CD4-positive, alpha-beta T cell treated with Interleukin-15 for 1 hour (primary cell): ENCODE measurements around the gene AOC1.

ENCODE experiments used
- DNase-seq: peaks from one replicate; pipeline ENCODE4 v3.0.0-alpha.2; 2020

The AOC1 gene

DNA sequence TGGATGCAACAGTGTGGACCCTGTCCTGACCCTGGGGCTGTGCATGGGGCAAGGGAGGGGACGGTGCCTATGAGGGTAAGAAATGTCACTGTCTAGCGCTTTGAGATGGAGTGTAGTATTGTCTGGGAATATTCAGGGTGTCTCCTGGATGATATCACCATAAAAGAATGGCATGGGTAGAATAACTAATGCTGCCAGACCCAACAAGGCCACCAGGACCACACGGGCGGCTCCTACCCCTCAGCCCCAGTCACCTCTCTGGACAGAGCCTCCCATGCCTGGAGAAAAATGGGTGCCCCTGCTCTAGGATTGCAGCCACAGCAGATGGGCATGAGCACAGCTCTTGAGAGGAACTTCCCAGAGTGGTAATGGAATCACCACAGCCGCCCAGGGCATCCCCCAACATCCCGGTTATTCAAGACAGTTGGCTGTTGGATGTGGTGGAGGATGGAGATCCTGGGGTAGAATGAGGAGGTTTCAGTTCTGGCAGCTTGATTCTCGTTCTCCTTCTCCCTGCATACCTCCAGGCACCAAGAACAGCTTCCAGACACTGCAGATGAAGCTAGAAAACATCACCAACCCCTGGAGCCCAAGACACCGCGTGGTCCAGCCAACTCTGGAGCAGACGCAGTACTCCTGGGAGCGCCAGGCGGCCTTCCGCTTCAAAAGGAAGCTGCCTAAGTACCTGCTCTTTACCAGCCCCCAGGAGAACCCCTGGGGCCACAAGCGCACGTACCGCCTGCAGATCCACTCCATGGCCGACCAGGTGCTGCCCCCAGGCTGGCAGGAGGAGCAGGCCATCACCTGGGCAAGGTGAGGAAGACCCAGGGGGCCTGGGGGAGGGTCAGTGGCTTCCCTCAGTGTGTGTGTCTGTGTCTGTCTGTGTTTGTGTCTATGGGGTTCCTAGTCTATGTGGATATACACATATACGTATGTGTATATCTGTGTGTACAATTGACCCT is 6.2 kb downstream of the AOC1 start:
- DNase-seq = no peak

DNA sequence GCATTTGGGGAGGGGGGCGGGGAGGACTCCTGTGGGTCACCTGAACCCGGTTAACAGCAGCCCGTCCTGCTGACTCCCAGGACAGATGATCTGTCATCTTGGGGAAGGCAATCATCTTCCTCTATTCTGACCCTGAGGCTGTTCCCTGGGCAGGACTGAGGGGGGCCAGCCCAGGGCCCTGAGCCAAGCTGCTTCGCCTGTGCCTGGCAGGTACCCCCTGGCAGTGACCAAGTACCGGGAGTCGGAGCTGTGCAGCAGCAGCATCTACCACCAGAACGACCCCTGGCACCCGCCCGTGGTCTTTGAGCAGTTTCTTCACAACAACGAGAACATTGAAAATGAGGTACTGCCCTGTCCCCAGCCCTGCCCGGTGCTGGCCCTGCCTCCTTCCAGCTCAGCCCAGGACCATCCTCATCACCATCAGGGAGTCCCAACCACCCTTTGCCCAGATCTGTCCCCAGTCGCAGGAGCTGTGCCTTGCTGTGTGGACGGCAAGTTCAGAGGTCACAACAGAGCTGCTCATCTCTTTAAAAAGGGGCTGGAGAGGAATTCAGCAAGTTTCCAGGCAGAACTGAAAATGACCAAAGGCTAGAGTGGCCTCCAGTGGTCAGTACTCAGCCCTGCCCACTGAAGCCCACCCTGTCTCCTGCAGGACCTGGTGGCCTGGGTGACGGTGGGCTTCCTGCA is 8.1 kb downstream of the AOC1 start:
- no peak for DNase-seq

DNA sequence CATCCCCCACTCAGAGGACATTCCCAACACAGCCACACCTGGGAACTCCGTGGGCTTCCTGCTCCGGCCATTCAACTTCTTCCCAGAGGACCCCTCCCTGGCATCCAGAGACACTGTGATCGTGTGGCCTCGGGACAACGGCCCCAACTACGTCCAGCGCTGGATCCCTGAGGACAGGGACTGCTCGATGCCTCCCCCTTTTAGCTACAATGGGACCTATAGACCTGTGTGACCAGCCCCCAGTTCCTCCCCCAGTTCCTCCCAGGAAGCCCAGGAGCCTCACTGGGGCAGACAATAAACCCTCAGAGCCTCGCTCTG is 8.6 kb downstream of the AOC1 start:
- DNase-seq = no peak

DNA sequence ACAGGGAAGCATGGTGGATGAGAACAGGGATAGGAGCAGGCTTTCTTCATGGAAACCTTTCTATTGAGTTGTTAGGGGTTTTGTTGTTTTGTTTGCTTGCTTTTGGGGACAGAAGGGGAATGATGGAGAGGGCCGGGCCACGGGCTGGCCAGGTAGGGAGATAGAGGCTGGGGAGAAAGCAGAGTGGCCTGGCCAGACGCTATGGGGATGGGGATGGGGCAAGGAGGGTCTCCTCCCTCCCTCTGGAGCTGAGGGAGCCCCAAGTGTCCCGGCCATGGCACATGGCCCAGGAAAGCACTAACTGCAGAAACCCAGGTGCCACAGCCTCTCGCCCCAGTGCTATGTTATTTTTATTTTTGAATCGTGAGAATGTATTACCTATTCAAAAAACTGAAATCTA is 10.0 kb downstream of the AOC1 start:
- DNase-seq = no peak

DNA sequence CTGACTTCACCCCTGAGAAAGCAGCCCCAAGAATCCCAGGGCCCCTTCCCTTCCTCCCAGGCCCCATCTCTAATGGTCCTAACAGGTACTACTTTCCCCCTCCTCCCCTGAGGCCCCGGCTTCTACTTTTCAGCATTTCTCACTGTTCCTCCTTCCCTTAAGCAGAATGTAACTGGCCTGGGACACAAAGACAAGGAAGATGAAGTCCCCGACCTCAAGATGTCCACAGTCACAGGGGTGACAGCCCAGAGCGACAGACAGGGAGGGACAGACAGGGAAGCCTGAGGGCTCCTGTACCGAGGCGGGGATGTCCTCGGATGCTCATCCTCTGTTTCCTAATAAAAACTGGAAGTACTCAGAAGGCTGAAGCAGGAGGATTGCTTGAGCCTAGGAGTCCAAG is 11.6 kb downstream of the AOC1 start:
- no peak for DNase-seq

DNA sequence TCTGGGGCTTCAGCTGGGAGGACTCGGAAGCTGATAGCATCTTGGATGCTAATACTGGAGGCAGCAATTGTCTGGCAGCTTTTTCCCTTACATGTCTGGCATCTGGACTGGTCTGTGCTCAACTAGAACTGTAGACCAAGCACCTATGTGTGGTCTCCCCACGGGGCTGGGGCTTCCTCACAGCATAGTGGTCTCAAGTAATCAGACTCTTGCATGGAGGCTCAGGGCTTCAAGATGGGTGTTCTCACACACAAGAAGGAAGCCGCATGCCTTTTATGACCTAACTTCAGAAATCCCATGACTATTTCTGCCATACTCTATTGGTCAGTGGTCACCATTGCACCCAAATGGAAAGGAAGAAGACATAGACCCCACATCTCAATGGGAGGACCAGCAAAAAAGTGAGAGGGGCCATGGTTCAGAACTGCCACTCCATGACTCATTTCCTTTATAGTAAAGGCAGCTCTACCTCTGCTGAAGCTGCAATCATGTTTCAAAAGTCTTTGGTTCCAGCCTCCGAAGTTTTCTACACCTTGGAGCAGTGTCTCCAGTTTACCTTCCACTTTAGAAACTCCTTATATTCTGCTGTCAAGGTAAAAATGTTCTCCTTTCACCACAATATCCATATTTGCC is 14.7 kb downstream of the AOC1 start:
- DNase-seq = no peak

DNA sequence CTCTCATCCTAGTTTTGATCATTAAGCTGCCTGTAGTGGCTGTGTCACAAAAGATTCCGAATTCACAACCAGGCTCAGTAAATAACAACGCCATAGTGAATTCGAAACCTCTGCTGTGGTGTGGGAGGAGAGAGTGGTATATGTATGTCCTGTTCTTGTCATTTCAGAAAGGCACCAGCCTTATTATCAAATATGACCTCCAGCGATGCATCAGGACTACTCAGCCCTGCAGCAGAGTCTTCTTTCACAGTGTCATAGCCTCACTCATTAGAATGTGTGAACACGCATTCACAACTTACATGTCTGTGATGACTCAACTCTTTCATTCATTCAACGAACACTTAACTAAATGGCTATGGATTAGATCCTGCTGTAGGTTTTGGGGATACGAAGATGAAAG is 15.3 kb downstream of the AOC1 start:
- DNase-seq = no peak

DNA sequence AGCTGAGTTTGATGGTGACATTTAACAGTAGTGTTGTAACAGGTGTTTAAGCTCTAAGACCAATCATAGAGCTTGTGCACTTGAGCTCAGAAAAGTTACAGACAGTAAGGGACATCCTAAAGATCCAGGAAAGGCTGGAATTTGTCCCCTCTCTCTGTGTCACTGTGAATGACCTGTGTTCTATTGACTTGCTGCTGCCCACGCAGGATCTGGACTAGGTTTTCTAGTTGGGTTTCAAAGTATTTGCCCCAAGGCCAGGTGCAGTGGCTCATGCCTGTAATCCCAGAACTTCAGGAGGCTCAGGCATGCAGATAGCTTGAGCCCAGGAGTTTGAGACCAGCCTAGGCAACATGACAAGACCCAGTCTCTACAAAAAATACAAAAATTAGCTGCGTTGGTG is 17.1 kb downstream of the AOC1 start:
- no peak for DNase-seq

DNA sequence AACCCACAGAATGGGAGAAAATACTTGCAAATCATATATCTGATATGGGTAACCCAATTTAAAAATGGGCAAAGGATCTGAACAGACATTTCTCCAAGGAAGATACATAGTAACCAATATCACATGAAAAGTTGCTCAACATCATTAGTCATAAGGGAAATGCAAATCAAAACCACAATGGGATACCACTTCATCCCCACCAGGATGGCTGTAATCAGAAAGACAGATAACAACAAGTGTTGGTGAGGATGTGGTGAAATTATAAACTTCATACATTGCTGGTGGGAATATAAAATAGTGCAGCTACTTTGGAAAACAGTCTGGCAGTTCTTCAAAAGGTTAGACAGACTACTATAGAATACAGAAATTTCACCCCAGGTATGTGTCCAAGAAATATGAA is 19.3 kb downstream of the AOC1 start:
- no peak for DNase-seq

DNA sequence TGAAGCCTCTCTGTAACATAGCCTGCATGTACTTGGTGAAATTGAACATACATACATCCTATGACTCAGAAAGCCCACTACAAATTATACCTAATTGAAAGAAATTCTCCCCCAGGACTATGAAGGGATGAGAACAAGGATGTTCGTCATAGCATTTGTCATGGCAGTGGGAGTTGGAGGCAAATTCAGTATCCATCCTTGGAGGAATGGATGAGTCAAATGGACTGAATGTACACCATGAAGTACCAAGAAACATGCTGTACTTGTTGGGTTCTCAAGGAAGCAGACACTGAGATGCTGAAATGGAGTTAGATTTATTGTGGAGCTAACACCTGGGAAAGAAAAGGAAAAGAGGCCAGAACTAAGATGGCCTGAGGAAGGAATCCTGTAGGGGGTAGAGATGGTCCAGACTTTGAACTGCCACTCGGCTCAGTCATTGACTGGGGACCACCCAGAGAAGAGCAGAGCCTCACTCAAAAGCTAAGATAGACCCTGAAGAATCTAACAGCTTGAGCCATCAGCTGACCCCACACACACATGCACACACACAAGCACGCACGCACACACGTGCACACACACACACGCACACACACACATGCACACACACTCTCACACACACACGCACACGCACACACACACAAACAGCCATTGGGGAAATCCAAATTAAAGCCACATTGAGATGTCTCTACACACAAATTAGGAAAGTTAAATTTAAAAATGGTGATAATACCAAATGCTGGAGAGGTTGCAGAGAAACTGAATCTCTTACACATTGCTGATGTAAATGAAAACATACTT is 22.3 kb downstream of the AOC1 start:
- DNase-seq = no peak

DNA sequence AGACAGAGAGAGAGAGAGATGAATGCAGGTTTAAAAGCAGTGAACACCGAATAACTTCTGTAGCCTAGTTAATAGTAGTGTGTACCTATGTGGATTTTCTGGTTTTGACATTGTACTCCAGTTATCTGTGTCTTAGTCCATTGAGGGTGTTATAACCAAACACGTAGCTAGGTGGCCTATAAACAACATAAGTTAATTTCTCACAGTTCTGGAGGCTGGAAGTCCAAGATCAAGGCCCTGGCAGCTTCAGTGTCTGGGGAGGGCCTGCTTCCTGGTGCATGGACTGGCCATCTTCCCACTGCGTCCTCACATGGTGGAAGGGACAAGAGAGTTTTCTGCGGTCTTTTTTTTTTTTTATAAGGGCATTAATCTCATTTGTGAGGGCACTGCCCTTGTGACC is 23.5 kb downstream of the AOC1 start:
- no peak for DNase-seq

DNA sequence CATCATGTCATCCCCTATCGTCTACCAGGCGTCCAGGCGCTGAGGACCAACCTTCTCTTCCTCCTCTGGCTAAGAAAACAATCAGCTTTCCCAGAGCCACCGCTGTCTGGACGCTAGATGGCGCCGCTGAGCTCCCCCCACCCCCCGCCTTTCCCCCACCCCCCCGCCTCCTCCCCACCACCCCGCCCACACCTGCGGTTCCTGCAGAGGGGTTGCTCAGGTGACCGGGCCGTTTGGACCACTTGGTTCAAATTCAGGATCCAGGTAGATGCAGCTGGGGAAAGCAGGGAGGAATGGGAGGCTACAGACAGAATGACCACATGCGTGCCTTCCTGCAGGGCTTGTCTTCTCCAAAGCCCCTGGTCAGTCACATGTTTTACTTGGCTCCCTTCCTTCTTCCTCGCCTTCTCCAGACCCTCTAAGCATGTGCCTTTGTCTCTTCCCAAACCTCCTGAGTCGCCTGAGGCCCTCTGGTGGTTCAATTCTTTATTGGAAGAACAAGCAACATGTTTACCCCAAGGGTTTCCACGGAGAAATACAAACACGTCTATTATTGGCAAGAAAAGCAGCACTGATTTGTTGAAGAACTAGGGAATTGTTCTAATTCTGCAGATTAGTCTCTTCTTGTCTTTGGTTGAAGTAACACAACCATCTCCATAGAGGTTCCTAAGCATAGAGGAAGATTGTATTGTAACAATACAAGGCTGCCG is 24.7 kb downstream of the AOC1 start:
- DNase-seq = peak; percentile 31

DNA sequence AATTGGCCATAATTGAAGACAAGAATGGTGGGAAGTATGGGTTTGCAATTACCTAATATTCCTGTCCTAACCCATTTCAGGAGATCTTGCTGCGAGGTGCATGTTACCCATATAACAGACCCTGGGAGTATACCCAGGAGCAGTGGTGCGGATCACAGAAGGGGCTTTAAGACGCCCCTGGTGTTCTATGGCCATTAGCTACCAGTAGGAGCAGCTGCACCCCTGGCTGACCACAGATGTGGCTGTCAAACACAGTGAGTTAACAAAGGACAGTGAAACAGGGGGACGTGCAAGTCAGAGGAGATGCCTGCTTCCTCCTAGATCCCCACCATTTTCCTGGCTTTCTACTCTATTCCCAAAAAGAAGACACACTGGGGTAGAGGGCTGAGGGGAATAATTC is 25.2 kb downstream of the AOC1 start:
- DNase-seq = no peak

DNA sequence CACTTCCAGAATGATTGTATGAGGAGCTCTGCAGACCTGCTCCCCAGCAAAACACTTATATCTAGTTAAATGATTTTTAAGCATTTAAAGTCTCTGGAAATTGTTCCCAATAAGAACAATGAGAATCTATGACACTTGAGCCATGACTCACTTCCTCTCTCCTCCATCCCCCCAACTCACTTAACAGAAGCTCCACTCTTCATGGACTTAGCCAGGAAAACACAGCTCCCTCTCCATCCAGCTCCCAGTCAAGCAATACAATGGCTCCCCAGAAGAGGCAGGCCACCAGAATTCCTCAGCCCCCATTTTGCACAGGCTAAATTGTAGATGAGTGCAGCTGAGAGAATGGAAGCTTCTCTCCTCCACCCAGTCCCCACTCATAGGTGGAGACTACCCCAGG is 27.0 kb downstream of the AOC1 start:
- DNase-seq = no peak

DNA sequence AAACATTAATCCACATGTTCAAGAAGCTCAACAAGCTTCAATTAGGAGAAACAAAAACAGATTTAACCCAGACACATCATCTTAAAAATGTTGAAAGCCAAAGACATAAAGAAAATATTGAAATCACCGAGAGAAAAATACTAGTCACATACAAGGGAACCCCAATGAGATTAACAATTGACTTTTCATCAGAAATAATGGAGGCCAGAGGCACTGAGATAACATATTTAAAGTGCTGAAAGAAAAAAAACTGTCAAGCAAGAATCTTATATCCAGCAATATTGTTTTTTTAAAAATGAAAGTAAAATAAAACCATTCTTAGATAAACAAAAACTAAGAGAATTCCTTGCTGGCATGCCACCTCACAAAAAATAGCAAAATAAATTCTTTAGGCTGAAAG is 28.9 kb downstream of the AOC1 start:
- DNase-seq = no peak

DNA sequence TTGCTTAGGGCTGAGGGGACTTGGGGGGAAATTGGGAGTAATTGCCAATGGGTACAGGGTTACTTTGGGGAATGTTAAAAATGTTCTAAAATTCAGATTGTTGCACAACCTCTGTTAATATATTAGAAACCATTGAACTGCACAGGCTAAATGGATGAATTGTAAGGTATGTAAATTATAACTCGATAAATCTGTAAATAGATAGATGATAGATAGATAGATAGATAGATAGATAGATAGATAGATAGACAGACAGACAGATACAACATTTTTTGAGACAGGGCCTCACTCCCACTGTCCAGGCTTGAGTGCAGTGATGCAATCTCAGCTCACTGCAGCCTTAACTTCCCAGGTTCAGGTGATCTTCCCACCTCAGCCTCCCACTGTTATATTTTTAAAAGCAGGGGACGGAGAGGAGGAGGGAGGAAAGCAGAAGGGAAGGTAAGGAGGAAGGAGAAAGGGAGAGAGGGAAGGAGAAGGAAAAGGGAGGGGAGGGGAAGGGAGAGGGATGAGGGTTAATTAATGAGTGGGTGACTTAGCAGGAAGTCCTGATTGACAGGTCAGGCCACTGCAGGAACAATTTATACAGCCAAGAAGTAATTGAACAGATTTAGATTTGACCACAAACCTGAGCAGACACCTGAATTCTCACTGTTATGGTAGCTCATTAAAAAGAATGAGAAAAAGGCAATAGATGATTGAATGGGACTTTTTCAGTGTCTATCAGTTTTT is 38.7 kb downstream of the AOC1 start:
- no peak for DNase-seq

DNA sequence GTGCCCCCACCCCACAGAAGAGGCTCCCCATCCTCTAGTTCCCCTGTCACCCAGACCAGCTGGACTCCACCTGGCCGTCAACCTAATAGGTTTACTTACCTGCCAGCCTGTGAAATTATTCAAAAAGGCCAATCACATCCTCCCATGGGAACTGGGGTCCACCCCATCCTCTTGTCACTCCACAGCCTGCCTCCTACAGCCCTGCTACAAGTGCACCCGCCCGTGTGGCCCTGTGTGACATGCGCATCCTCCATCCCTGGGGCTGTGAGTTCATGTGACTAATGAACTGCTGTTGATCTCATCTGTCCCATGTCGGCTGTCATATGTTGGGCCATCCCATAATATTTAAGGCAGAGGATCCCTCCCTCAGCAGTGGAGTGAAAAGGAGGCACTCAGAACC is 39.4 kb downstream of the AOC1 start:
- no peak for DNase-seq

DNA sequence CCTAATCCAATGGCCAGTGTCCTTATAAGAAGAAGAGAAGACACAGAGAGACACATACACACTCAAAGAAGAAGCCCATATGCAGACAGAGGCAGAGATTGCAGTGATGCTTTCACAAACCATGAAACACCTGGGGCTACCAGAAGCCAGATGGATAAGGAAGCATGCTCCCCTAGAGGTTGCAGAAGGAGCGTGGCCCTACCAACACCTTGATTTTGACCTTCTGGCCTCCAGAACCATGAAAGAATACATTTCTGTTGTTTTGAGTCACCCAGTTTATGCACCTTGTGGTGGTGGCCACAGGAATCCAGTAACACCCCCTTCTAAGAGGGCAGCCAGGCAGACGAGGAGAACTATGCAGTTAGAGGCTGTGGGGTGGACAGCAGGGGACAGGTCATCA is 43.5 kb downstream of the AOC1 start:
- no peak for DNase-seq

DNA sequence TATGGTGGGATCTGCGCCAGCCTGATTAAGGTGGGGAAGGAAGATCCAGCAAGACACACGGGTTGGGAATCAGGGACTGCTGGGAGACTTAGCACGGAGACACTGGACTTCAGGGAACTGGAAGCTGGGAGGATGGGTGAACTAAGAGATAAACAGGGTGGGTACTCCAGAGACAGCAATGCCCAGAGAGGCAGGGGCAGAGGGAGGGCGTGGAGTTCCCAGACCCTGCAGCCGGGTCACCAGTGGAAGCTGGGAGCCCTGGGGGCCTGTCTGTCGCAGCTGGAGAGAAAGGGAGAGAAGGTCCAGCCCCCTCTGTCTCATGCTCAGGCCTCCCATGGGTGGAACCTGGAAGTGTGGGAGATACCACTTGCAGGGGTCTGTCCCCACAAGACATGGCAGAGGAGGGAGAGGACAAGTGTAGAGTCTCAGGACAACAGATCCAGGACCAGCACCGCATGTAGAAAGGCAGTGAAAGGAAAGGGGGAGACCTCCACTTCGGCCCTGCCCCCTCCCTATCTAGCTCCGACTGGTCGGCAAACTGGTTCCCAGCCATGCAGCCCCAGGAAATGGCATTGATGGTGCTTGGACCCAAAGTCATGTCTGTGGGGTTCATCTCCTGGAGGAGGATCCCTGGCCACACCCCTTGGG is 44.4 kb downstream of the AOC1 start:
- no peak for DNase-seq

DNA sequence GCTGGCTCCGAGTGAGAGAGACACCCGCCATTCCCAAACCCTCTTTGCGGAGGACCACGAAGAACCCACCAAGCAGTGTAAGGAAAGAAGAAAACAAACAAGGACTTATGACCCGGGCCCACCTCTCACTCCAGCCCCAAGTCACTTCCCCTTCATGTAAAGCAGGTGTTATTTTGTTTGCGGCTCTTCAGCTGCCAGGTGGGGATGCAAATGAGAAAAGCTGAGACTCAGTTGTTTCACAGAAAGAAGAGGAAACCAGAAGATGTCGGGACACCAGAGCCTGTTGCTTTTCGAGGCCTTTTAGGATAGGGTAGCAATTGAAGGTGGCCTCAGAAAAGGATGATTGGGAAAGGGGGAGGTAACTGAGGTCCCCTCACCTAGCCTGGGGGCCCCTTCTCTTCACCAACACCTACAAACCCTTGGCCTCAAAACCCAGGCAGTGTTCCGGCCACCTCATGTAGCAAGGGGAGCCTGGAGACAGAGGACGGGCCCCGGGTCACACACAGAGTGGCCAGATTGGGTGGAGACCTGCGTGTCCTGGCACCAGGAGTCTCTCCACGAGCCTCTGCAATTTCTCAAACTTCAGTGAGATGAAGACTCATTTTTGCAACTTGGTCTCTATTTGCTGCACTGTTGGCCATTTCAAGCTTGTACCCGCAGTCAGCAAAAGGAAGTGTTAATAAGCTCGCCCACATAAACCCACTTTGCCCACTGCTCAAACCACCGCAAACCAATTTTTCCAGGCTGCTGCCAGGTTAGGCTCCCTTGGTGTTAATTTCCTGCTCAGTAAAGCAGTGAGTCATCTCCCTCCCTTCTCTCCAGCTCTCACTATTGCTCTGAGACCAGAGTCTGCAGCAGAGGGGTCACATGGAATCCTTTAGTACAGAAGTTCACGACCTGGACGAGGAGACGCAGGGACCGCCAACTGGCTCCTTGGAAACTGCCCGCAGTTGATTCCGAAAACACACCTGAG is 45.5 kb downstream of the AOC1 start:
- DNase-seq = no peak
